Fibroblast of mammary gland (primary cell): ENCODE results near the gene RRP1B.

Experiments
- DNase-seq: peaks from one replicate; pipeline ENCODE4 v3.0.0-alpha.2; 2010; ENCODE audit warnings: low read depth
- H3K4me3 ChIP-seq: 2 replicates; pipeline ENCODE4 v1.5.1; 2011; ENCODE audit warnings: low read depth, mild to moderate bottlenecking, low read length, moderate library complexity; ENCODE audit not compliant: control insufficient read depth
- CTCF ChIP-seq: conservative IDR thresholded peaks from 2 replicates; pipeline ENCODE4 v1.5.1; 2011; ENCODE audit warnings: low read depth, low read length, inconsistent platforms; ENCODE audit not compliant: control insufficient read depth, insufficient read depth

RRP1B gene

GRCh38 chr21:43684424-43684823, 25.1 kb downstream of the RRP1B start:
- H3K4me3 ChIP-seq = no peak overlapping the region
- DNase-seq = no peak
- TF ChIP-seq CTCF = no peak

- DNase-seq = no peak
- no peak for TF ChIP-seq CTCF
- no peak overlapping the region for H3K4me3 ChIP-seq
Observed at GRCh38 chr21:43686811-43687565, 27.6 kb downstream of the RRP1B start.

GRCh38 chr21:43687566-43688399, 28.4 kb downstream of the RRP1B start:
- DNase-seq = no peak
- TF ChIP-seq CTCF = no peak
- no peak overlapping the region for H3K4me3 ChIP-seq

GRCh38 chr21:43688906-43689305, 29.5 kb downstream of the RRP1B start:
- no peak overlapping the region for H3K4me3 ChIP-seq
- no peak for TF ChIP-seq CTCF
- DNase-seq = no peak

GRCh38 chr21:43689556-43690337, 30.4 kb downstream of the RRP1B start:
- no peak for DNase-seq
- no peak for TF ChIP-seq CTCF
- no peak overlapping the region for H3K4me3 ChIP-seq

GRCh38 chr21:43690346-43690745, 31.0 kb downstream of the RRP1B start:
- no peak for TF ChIP-seq CTCF
- DNase-seq = no peak
- H3K4me3 ChIP-seq = no peak overlapping the region
